HG02588 (cell line): ENCODE measurements around the gene RAB1A.
"Not testable (repeated sequence)": the region's sequence is repeated elsewhere in the genome, so short reads cannot be mapped to it uniquely, and the experiment has no call there.

ENCODE experiments used
- ATAC-seq: cut with Tn5 transposase; IDR thresholded peaks from one replicate; pipeline ENCODE4 v1.9.1; 2021; ENCODE audit warnings: mild to moderate bottlenecking, moderate library complexity; ENCODE audit not compliant: unreplicated experiment

The RAB1A gene

DNA sequence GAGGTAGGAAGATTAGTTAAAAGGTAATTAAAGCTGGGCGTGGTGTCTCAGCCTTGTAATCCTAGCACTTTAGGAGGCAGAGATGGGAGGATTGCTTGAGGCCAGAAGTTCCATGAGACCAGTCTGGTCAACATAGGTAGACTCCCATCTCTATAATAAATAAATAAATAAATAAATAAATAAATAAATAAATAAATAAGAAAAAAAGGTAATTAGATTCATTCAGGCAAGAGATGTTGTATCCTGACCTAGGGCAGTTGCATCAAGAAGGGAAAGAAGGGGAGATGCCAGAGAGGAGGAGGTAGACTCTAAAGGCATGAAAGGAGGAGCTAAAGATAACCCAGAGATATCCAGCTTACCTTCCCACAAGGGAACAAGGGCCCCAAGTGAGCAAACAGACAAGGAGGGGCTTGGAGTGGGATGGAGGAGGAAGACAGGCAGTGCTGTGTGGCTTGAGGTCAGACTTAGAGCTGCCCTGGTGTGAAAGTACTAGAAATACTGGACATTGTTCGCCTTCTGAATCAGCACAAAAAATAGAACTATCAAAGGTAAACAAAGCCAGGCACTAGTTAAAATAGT, 7.4 kb upstream of the RAB1A start:
- ATAC-seq = no peak

DNA sequence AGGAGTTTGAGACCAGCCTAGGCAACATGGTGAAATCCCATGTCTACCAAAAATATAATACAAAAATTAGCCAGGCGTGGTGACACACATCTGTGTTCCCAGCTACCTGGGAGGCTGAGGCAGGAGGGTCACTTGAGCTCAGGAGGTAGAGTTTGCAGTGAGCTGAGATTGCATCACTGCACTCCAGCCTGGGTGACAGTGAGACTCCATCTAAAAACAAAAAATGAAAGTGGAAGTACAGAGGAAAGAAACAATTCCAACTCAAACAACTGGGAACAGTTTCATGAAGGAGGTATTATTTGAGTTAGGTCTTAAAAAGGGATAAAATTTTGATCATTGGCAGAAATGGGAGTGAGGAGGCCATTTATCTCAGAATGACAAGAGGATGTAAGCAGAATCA, 6.3 kb upstream of the RAB1A start:
- no peak for ATAC-seq

DNA sequence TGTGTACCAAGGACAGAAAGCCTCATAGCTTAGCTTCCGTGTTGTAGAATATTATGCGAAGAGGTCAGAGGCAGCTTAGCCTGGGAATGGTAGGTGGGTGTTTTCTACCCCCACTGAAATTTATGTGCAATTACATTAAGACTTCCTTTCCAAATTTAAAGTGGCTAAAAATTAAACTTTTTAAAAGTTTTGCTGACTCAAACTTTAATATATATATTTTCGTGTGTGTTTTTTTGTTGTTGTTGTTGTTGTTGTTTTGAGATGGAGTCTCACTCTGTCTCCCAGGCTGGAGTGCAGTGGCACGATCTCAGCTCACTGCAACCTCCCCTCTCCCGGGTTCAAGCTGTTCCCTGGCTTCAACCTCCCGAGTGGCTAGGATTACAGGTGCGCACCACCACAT, 4.3 kb upstream of the RAB1A start:
- no peak for ATAC-seq

DNA sequence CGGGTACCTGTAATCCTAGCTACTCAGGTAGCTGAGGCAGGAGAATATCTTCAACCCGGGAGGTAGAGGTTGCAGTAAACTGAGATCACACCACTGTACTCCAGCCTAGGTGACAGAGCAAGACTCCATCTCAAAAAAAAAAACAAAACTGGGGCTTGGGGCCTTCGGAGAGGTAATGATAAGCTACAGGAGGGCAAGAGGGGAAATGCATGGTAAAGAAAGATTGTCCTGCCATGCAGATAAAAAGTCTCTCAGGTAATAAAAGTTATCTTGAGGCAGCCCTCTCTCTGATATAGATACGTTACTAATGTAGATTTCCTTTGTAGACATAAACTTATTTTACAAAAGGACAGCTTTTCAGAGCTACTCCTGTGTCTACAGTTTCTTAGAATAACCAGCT, 3.7 kb upstream of the RAB1A start:
- no peak for ATAC-seq

DNA sequence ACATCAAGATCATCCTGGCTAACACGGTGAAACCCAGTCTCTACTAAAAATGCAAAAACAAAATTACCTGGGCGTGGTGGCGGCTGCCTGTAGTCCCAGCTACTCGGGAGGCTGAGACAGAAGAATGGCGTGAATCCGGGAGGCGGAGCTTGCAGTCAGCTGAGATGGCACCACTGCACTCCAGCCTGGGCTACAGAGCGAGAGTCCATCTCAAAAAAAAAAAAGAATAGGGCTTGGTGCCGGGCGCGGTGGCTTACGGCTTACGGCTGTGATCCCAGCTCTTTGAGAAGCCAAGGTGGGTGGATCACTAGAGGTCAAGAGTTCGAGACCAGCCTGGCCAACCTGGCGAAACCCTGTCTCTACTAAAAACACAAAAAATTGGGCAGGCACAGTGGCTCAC, 3.0 kb upstream of the RAB1A start:
- ATAC-seq = not testable (repeated sequence)

DNA sequence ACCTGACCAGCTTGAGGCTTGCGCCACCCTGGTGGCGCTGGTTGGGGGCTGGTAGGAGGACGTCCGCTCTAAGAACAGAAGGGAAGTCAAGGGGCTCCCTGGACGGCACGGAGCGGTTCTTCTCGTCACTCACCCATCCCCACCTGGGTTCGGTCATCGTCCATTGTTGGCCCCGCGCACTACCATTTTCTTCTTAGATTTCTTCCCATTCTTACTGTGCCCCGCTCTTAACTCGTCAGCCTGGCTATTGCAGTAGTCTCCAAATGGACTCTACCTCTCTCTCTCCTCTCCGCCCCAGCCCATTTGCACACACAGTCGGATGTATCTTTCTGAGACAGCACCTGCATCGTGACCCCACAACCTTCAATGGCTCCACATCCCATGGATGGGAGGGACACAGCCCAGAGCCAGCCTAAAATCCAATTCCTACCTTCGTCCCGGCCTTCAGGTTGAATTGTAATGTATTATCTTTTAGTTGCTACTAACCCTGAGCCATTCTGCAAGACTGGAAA, 814 bp upstream of the RAB1A start:
- peak; percentile 23 for ATAC-seq

DNA sequence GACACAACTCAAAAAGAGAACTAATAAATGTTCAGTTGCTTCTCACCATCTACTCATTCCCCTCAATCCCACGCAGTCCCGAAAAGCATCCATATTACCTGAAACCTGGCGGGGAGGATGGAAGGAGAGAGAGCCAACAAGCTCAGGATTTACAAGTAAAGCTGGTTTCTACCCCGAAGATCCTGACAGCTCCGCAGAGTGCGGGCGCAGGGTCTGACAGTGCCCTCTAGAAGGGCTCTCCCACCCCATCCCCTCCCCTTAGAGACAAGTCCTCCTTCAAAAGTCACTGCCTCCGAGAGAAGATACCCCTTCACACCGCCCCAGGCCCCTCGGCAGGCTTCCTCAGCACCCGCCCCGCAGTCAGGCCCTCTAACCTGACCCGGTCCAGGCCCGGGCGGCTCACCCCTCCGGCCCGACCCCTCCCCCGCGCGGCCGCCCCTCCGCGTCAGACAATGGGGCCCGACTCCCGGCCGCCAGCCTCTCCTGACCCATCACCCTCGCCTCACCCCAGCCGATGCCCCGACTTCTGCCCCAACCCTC, 550 bp downstream of the RAB1A start:
- ATAC-seq = no peak

DNA sequence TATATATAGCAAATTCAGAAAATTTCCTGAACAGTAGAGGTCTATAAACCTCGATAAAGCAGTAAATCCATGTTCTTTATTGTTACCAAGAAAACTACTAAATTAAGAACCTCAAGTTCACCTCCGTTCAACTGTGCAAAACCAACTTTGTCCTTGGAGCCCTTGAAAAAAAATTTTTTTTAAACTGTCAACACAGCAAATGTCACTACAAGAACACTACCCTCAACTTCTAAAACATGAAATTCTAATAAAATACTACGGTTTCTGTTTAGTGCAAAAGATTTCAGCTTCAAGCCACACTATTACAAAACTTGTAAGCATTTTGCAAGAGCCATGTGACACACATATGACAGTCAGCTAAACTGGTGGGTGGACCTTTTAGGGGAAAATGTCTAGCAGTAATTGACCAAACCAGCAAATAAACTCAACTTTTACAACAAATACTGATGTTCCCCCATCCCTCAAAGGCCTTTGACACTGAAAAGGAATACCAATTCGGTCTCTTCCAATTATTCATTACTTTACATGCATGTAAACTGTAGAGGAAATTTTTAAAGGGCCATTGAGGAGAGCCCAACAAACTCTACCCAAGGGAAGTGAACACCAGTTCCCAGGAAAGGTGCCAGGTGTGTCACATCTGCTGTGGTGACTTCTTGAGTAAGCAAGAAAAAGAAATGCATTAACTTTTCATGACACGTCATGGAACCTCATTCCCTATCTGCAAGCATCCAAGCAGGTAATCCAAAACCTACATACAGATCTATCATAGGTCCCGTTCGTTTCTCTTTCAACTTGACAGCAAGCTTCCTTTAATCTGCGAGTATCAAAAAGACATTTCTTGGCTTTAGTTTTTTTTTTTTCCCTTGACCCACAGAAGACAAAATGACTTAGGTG, 1.4 kb downstream of the RAB1A start:
- no peak for ATAC-seq

DNA sequence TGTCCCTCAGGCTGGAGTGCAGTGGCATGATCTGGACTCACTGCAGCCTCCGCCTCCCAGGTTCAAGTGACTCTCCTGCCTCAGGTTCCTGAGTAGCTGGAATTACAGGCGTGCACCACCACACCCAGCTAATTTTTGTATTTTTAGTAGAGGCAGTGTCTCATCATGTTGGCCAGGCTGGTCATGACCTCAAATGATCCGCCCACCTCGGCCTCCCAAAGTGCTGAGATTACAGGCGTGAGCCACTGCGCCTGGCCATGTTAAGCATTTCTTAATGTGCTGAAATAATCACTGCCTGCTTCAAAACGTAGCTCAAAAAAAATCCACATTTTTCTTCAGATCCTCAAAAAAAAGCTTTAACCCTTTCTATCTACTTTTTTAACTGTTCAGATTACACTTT, 4.4 kb downstream of the RAB1A start:
- ATAC-seq = not testable (repeated sequence)

DNA sequence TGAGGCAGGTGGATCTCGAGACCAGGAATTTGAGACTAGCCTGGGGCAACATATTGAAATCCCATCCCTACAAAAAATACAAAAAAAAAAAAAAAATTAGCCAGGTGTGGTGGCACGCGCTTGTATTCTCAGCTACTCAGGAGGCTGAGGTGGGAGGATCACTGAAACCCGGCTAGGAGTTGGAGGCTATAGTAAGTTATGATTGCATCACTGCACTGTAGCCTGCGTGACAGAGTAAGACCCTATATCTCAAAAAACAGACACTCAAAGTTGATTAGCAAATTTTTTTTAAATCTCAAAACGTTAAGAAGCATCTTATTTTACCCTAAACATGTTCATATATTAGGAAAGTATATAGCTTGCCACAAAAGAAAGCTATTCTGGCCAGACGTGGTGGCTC, 7.6 kb downstream of the RAB1A start:
- ATAC-seq = no peak

DNA sequence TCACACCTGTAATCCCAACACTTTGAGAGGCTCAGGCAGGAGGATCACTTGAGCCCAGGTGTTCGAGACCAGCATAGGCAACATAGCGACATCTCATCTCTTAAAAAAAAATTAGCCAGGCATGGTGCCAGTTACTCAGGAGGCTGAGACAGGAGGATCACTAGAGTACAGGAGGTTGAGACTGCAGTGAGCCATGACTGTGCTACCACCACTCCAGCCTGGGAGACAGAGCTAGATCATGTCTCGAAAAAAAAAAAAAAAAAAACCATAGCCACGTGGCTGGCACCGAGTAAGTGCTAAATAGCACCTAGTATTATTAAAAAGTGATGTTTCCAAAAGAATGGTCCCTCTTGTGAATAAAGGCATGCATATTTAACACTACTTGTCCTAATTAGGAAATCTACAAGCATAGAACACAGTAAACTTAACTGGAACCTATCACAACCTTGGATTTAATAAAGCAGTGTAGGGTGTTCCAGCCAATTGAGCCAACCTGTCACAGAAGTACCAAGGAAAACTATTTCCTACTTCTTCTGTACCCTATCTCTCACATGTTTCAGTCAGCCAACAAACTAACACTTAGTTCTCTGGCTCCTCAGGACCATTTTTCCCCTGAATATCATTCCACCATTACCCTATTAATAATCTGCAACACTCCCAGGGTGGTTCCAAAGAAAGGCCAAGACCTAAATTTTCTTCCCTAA, 8.8 kb downstream of the RAB1A start:
- no peak for ATAC-seq

DNA sequence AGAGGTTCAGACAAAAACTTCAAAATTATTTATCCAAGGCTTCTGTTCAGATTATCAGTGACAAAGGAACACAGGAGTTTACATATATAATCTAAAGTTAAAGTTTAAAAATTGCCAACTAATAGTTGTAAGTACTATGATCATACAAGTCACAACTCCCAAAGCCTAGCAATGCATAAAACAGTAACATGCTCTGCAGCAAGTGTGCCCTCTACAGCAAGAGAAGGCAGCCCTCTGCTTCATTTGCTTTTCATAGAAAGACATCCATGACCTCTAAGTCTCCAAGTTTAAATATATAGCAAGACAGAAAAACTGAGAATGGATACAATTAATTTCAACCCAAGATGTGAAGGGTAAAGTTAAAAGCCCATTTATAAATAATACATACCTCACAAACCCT, 13.3 kb downstream of the RAB1A start:
- ATAC-seq = no peak

DNA sequence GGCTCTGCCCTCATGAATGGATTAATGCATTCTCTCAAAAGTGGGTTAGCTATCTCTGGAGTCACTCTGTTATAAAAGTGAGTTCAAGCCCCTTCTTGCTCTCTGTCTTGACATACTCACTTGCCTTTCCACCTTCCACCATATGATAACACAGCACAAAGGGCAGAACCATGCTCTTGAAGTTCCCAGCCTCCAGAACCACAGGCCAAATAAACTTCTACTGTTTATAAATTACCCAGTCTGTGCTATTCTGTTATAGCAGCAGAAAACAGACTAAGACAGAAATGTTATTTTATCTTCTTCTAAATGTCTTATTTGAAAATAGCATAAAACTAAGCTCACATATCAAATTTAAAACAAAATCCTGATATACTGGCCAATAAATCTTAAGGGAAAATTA, 15.0 kb downstream of the RAB1A start:
- ATAC-seq = no peak

DNA sequence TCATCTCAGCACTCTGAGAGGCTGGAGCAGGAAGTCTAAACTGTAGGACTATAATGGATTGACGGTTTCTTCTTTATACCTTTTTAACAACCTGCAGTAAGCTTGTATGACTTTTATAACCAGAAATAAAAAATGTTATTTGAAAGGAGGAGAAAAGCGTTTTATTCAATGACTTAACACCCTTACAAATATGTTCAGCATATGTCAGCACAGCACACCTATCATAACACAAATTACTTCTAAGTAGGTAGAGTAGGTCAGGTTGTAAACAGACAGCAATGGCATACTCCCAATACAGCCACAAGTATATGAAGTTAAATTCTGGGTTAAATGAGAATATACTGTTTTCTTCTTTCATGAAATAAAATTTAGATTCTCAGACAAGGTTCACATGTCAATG, 16.1 kb downstream of the RAB1A start:
- ATAC-seq = no peak

DNA sequence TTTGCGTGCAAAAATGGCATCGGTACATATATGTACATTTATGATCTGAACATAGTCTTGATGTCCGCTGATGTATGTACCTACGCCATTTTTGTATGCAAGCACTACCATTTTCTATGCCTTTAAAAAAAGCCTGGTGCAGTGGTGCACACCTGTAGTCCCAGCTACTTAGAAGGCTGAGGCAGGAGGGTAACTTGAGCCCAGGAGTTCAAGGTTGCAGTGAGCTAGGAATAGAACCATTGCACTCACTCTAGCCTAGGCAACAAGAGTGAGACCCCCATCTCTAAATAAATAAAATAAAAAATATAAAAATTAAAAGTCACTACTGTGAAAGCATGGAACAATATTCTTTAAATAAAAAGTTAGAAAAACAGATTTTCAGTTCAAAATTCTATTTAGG, 16.7 kb downstream of the RAB1A start:
- no peak for ATAC-seq

DNA sequence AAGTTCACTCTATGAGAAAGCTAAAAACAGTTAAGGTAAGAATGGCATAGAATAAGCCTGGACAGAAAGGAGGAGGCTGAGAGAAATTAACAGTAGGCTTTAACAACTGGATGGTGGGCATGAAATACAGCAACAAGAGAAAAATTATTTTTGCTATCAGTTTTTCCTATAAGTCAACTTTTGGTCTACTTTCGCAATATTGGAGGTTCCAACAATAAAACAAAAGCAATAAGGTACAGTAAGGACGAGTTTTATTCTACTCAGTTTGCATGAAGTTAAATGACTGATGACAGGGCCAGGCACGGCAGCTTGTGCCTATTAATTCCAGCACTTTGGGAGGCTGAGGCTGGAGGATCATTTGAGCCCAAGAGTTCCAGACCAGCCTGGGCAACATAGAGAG, 17.3 kb downstream of the RAB1A start:
- ATAC-seq = no peak

DNA sequence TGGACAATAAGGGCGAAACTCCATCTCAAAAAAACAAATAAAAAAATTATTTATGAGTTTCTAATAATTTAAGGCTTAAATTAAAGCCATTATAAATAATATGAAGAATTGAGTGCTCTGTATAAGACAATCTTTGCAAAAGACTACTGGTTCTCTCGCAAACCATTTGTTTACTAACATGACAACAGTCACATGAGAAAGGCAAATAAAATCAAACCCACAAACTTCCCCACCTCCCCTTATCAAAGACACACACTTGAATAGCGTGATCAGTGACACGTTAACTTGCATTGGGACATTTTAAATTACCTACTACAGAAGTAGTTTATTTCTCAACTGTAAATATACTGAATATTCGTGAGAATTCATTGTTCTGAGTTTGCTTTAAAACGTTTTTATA, 21.1 kb downstream of the RAB1A start:
- ATAC-seq = no peak

DNA sequence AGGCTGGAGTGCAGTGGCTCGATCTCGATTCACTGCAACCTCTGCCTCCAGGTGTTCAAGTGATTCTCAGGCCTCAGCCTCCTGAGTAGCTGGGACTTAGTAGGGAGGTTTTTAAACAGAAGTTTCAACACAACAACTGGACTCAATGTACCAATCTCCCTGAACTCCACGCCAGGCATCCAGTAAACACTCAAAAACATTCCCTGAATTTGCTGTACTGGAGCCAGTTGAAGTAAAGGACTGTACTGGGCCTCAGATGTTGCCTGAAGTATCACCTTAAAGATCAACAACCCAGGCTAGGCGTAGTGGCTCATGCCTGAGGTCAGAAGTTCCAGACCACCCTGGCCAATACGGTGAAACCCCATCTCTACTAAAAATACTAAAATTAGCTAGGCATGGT, 22.4 kb downstream of the RAB1A start:
- ATAC-seq = no peak

DNA sequence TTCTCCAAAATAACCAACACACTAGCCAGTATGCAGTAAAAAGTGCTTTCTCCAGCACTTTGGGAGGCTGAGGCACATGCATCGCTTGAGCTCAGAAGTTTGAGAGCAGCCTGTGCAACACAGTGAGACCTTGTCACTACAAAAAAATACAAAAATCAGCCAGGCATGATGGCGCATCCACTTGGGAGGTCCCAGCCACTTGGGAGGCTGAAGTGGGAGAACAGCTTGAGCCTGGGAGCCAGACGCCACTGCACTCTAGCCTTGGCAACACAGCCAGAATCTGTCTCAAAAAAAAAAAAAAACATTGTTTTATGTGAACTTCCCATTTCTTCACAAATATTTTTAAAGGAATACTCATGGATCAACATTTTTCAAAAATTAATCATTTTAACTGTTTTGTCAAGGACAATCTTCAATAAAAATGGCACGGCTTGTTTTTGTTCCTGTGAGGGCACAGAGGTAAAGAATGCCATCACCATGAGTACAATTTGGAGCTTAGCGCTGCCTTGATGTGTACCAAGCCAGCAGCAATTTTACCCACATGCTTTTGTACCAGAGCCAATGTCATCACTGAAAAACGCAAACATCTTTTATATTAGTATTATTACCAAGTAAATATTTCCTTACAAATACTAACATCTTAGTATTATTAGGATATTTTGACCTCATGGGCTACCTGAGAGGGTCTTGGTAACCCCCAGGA, 26.7 kb downstream of the RAB1A start:
- ATAC-seq = no peak

DNA sequence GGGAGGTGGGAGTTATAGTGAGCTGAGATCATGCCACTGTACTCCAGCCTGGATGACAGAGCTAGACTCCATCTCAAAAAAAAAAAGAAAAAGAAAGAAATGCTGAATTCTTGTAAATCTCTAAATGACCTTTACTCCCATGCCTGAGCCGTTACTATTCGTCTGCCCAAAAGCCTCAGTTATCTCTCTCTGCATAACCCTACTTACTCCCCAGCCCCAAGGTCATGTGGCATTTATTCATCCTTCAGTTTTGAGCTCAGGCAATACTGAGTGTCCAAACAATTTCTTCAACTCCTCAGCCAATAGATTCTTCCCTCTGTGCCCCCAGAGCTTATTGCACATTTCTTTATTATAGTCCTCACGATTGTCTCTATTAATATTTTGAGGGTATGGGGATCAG, 28.8 kb downstream of the RAB1A start:
- no peak for ATAC-seq

DNA sequence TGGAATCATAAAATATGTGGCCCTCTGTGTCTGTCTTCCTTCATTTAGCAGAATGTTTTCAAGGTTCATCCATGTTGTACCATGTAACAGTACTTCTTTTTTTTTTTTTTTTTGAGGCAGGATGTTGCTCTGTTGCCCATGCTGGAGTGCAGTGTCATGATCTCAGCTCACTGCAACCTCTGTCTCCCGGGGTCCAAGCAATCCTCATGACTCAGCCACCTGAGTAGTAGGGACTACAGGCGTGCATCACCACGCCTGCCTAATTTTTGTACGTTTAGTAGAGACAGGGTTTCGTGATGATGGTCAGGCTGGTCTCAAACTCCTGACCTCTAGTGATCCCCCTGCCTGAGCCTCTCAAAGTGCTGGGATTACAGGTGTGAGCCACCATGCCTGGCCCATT, 31.2 kb downstream of the RAB1A start:
- ATAC-seq = no peak
